Neural progenitor cell (in vitro differentiated cells): Measurements from ENCODE around the gene B4GALNT3.

ENCODE experiments used
- EZH2 ChIP-seq: fragments of 200-600 bp; sonication (generic); IDR thresholded peaks from 2 replicates; pipeline ENCODE4 v1.6.1; 2017; ENCODE audit warnings: antibody characterized with exemption, mild to moderate bottlenecking, moderate library complexity
- EZH2phosphoT487 ChIP-seq: fragments of 200-600 bp; sonication (generic); IDR thresholded peaks from 2 replicates; pipeline ENCODE4 v1.6.1; 2017; ENCODE audit warnings: antibody characterized with exemption
- TF ChIP-seq, protein P1 (sequence below): fragments of 200-600 bp; sonication (generic); IDR thresholded peaks from 2 replicates; pipeline ENCODE4 v1.5.1; 2017; ENCODE audit warnings: antibody characterized with exemption, mild to moderate bottlenecking

DNA sequence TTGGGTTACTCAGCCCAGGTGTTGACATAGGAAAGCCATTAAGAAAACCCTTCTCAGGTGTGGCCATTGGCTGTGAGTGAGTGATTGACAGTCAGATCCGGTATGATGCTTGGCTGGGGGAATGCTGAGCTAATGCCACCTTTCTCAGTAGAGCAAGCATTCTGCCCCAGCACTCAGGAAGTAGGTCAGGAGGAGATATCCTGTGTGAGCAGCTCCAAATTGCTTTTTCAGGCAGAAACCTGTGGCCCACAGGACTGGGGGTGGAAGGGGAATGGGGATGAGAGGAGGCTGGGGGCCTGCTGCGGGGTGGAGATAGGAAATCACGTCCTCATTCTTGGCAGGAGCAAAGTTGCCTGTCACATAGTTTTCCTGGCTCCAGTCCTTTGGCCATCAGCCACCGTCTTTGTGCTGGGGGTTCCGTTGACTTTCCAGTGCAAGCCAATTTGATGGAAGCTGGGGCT is 147.8 kb downstream of the B4GALNT3 start:
- TF ChIP-seq EZH2: no peak
- TF ChIP-seq, protein P1, sequence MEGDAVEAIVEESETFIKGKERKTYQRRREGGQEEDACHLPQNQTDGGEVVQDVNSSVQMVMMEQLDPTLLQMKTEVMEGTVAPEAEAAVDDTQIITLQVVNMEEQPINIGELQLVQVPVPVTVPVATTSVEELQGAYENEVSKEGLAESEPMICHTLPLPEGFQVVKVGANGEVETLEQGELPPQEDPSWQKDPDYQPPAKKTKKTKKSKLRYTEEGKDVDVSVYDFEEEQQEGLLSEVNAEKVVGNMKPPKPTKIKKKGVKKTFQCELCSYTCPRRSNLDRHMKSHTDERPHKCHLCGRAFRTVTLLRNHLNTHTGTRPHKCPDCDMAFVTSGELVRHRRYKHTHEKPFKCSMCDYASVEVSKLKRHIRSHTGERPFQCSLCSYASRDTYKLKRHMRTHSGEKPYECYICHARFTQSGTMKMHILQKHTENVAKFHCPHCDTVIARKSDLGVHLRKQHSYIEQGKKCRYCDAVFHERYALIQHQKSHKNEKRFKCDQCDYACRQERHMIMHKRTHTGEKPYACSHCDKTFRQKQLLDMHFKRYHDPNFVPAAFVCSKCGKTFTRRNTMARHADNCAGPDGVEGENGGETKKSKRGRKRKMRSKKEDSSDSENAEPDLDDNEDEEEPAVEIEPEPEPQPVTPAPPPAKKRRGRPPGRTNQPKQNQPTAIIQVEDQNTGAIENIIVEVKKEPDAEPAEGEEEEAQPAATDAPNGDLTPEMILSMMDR: no peak
- no peak for TF ChIP-seq EZH2phosphoT487
